WTC11 (cell line): ENCODE measurements around the gene AFAP1L2. TPM values are rescaled to one million over a fixed set of nuclear protein-coding genes. Genes with fewer than 3 reads are reported as not detected.

Source experiments
- ATAC-seq: fragments of 200-7000 bp; cut with Tn5 transposase; 2 replicates; pipeline ENCODE4 v1.10.0; 2021; ENCODE audit warnings: mild to moderate bottlenecking, moderate library complexity
- CTCF ChIA-PET: fragments of 300-600 bp; sonication (Branson Sonifier 250); formaldehyde crosslinking; loops from one replicate; lab custom pipeline; 2021; ENCODE audit warnings: antibody characterized with exemption; lab: Charles Lee
- POLR2A ChIA-PET: fragments of 350-600 bp; sonication (Branson Sonifier 250); formaldehyde crosslinking; loops from one replicate; lab custom pipeline; 2021; ENCODE audit warnings: antibody characterized with exemption; lab: Charles Lee
- DNase-seq: peaks from one replicate; pipeline ENCODE4 v3.0.0; 2021; ENCODE audit warnings: low spot score
- H3K27ac Mint-ChIP-seq: 2 replicates; pipeline ENCODE4 v1.8.0; 2021; ENCODE audit warnings: mixed read lengths
- H3K27me3 Mint-ChIP-seq: 2 replicates; pipeline ENCODE4 v1.8.0; 2021; ENCODE audit warnings: low read depth, mild to moderate bottlenecking, moderate library complexity, mixed read lengths
- H3K36me3 Mint-ChIP-seq: 2 replicates; pipeline ENCODE4 v1.8.0; 2021; ENCODE audit warnings: mixed read lengths
- H3K4me1 Mint-ChIP-seq: 2 replicates; pipeline ENCODE4 v1.8.0; 2022; ENCODE audit warnings: mixed read lengths
- H3K4me3 Mint-ChIP-seq: 2 replicates; pipeline ENCODE4 v1.8.0; 2021; ENCODE audit warnings: mild to moderate bottlenecking, moderate library complexity, mixed read lengths
- H3K9me3 Mint-ChIP-seq: 2 replicates; pipeline ENCODE4 v1.8.0; 2021; ENCODE audit warnings: mixed read lengths
- AFF4 ChIP-seq: sonication (generic); formaldehyde crosslinking; IDR thresholded peaks from 2 replicates; pipeline ENCODE4 v1.8.1; 2023; ENCODE audit warnings: mild to moderate bottlenecking, missing genetic modification reagents, borderline replicate concordance
- AR ChIP-seq: fragments of 250-450 bp; sonication (Bioruptor Pico); IDR thresholded peaks from 2 replicates; pipeline ENCODE4 v1.9.0; 2021; ENCODE audit warnings: mild to moderate bottlenecking
- CREM ChIP-seq: sonication (generic); formaldehyde crosslinking; IDR thresholded peaks from 2 replicates; pipeline ENCODE4 v1.8.1; 2022; ENCODE audit warnings: mild to moderate bottlenecking, missing genetic modification reagents, moderate library complexity
- ELF4 ChIP-seq: sonication (generic); formaldehyde crosslinking; IDR thresholded peaks from 2 replicates; pipeline ENCODE4 v1.8.1; 2022; ENCODE audit warnings: low read depth, mild to moderate bottlenecking, moderate library complexity, missing genetic modification reagents
- FOXP1 ChIP-seq: sonication (generic); formaldehyde crosslinking; IDR thresholded peaks from 2 replicates; pipeline ENCODE4 v1.8.0; 2022; ENCODE audit warnings: missing genetic modification reagents, mild to moderate bottlenecking, moderate library complexity, borderline replicate concordance
- GTF2I ChIP-seq: fragments of 250-450 bp; sonication (Bioruptor Pico); conservative IDR thresholded peaks from 2 replicates; pipeline ENCODE4 v1.4.0; 2021; ENCODE audit warnings: mild to moderate bottlenecking
- IRF2 ChIP-seq: sonication (generic); formaldehyde crosslinking; IDR thresholded peaks from 2 replicates; pipeline ENCODE4 v1.8.0; 2022; ENCODE audit warnings: low read depth, missing genetic modification reagents, borderline replicate concordance
- JAZF1 ChIP-seq: fragments of 250-450 bp; sonication (Bioruptor Pico); IDR thresholded peaks from 2 replicates; pipeline ENCODE4 v1.9.0; 2021; ENCODE audit warnings: moderate library complexity, mild to moderate bottlenecking, inconsistent platforms
- NFE2L1 ChIP-seq: sonication (generic); formaldehyde crosslinking; IDR thresholded peaks from 2 replicates; pipeline ENCODE4 v1.8.1; 2023; ENCODE audit warnings: missing genetic modification reagents
- SP1 ChIP-seq: sonication (generic); formaldehyde crosslinking; conservative IDR thresholded peaks from 2 replicates; pipeline ENCODE4 v1.8.1; 2022; ENCODE audit warnings: missing genetic modification reagents
- STAT6 ChIP-seq: sonication (generic); formaldehyde crosslinking; conservative IDR thresholded peaks from 2 replicates; pipeline ENCODE4 v1.8.1; 2023; ENCODE audit warnings: mild to moderate bottlenecking, low read depth, missing genetic modification reagents, moderate library complexity
- ZNF263 ChIP-seq: sonication (generic); formaldehyde crosslinking; IDR thresholded peaks from 2 replicates; pipeline ENCODE4 v1.8.1; 2022; ENCODE audit warnings: low read depth, mild to moderate bottlenecking, moderate library complexity, missing genetic modification reagents
- ZNF423 ChIP-seq: fragments of 250-450 bp; sonication (Bioruptor Pico); IDR thresholded peaks from 2 replicates; pipeline ENCODE4 v2.1.2; 2022; ENCODE audit warnings: mild to moderate bottlenecking, moderate library complexity
- ZNF425 ChIP-seq: fragments of 250-450 bp; sonication (Bioruptor Pico); conservative IDR thresholded peaks from 2 replicates; pipeline ENCODE4 v1.9.0; 2021; ENCODE audit warnings: mild to moderate bottlenecking
- ZNF671 ChIP-seq: fragments of 250-450 bp; sonication (Bioruptor Pico); IDR thresholded peaks from 2 replicates; pipeline ENCODE4 v1.8.0; 2021; ENCODE audit warnings: mild to moderate bottlenecking
- total RNA-seq: library from RNA; stranded (reverse); gene quantifications from 3 replicates; pipeline ENCODE4 v1.2.3, GENCODE V29; 2021

Gene AFAP1L2
- total RNA-seq, 1 experiment from 2014 or later = 5.0 TPM

- TF ChIP-seq ZNF263 (CRISPR knock-in tag) (no peak), ZNF425 (CRISPR knock-in tag) (no peak), AR (CRISPR knock-in tag) (no peak), AFF4 (CRISPR knock-in tag) (no peak), IRF2 (no peak), FOXP1 (CRISPR knock-in tag) (no peak), GTF2I (CRISPR knock-in tag) (no peak), ZNF671 (CRISPR knock-in tag) (no peak), ELF4 (CRISPR knock-in tag) (no peak), STAT6 (CRISPR knock-in tag) (no peak), JAZF1 (CRISPR knock-in tag) (no peak), SP1 (no peak), ZNF423 (CRISPR knock-in tag) (no peak), NFE2L1 (CRISPR knock-in tag) (no peak), CREM (CRISPR knock-in tag) (no peak)
- TF ChIP-seq, all 79 proteins: peak for 0
- H3K36me3 Mint-ChIP-seq = no peaks in the 10 kb centered on the region
- no peaks in the 10 kb centered on the region for H3K27me3 Mint-ChIP-seq
- no peaks in the 10 kb centered on the region; the same call in 1 of the 2 replicates for H3K9me3 Mint-ChIP-seq
- no peak overlapping the region for H3K4me3 Mint-ChIP-seq
- ChIA-PET POLR2A (no interaction called here), CTCF (interaction anchor here (4.2 kb wide), 1 partner anchor 15 kb away, joined by 20 read pairs; no protein-coding TSS in a partner anchor)
- ATAC-seq (no peak), DNase-seq (no peak)
- no peak overlapping the region for H3K27ac Mint-ChIP-seq
- H3K4me1 Mint-ChIP-seq = no peaks in the 10 kb centered on the region
Observed at GRCh38 chr10:114289096-114289436, 115.2 kb downstream of the AFAP1L2 start.
